ENCODE data around the gene ZBTB38. TPM values are rescaled to one million over a fixed set of nuclear protein-coding genes. Genes with fewer than 3 reads are reported as not detected.

Gene ZBTB38
- total RNA-seq, 1 experiment from 2014 or later = 75.7 TPM

DNA sequence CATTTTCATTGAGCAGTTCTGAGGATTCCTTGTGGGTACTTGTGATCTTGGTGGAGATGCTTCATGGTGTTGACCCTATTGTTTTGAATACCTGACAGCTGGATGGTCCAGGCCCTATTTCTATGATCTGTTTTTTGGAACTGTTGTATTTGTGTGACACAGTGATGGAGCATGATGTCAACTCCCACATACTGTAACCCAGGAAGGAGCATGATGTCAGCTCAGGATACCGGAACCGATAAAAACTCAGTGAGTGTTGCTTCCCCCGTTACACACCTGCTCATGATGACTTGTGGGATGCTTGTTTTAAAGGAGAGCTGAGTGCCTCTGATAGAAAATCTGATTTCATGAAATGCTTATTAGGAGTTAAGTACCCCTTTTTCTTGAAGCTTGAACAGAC is 45.1 kb downstream of the ZBTB38 start:
- no peak overlapping the region for H3K4me3 ChIP-seq
- no peaks in the 10 kb centered on the region for H3K27me3 ChIP-seq (replicated peaks)
- DNase-seq (ENCODE audit: low read depth in 1 of 2, low spot score in 2 of 2) = no peak
- peaks cover 52% of the 10 kb centered on the region for H3K4me1 ChIP-seq (replicated peaks)
- no peaks in the 10 kb centered on the region for H3K9me3 ChIP-seq (replicated peaks)
- H3K27ac ChIP-seq = peak overlapping the region; percentile 57
- H3K36me3 ChIP-seq = peaks cover 50% of the 10 kb centered on the region

DNA sequence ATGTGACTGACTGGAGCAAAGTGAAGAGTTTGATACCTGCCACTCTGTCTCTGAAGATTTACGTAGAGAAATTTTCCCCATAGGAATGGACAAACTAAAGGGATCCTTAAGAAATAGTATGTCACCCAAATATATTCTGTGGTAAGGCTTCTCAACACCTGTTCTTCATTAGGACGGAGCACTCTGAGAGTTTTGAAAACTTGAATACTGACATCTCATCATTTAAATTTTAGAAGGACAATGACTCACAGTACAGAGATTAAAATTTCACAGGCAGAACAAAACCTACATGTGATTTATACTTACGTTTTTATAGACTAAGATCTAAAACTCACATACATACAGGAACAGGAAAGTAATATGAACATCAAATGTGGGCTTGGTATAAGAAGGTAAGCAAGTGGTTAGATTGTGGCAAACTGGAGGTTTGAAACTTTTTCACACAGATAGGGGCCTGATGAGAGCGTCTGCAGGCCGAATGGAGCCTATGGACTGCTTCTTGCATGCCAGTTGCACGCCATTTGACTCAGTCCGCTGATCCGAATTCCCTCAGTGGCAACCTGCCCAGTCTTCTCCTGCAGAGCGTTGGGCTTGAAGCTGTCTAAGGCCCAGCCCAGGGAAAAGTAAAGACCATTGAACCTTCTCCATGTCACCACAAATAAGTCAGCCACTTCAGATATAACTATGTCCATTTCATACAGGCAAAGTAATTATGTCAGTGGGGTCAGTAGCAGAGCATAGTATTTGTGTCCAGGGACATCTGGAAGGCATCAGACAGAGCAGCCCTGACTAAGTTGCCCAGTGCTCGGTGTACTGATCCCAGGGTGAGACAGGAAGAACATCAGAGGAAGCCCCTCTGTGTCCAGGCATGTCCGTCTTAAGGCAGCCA is 45.7 kb downstream of the ZBTB38 start:
- DNase-seq (ENCODE audit: low read depth in 1 of 2, low spot score in 2 of 2) = no peak
- H3K27ac ChIP-seq = no peak overlapping the region
- no peaks in the 10 kb centered on the region for H3K27me3 ChIP-seq (replicated peaks)
- no peaks in the 10 kb centered on the region for H3K9me3 ChIP-seq (replicated peaks)
- H3K4me1 ChIP-seq (replicated peaks) = peaks cover 52% of the 10 kb centered on the region
- H3K4me3 ChIP-seq = no peak overlapping the region
- peaks cover 52% of the 10 kb centered on the region for H3K36me3 ChIP-seq

DNA sequence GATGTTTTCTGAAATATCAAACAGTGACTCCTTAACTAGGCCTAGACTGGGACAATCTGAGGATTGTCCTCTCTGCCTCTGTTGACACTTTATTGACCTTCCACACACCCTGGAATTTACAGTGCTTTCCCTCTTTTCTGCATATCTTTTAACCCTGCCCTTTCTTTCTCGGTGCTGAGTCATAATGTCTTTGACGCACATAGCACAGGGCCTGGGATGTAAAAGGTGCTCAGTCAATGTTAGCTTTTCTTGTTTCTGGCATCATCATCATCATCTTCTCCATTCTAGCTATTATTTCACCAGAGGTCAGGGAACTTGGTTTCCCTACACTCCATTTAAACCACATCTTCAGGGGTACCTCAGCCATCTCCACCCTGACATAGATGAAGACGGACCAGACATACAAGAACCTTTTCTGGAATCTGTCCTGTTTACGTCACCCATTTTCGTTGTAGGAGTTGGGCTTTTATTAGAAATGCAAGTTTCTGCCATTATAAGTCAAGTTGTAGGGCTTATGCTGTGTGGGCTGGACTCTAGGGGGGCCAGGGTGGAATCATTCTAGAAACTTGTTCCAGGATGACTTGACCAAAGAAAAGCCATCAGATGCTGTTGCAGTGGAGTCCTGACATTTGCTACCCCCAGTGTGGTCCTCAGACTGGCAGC is 46.6 kb downstream of the ZBTB38 start:
- Histone ChIP-seq H3K36me3 (peaks cover 55% of the 10 kb centered on the region), H3K27ac (no peak overlapping the region), H3K27me3 (replicated peaks) (no peaks in the 10 kb centered on the region), H3K9me3 (replicated peaks) (no peaks in the 10 kb centered on the region), H3K4me1 (replicated peaks) (peaks cover 44% of the 10 kb centered on the region), H3K4me3 (no peak overlapping the region)
- DNase-seq (ENCODE audit: low read depth in 1 of 2, low spot score in 2 of 2) = no peak

DNA sequence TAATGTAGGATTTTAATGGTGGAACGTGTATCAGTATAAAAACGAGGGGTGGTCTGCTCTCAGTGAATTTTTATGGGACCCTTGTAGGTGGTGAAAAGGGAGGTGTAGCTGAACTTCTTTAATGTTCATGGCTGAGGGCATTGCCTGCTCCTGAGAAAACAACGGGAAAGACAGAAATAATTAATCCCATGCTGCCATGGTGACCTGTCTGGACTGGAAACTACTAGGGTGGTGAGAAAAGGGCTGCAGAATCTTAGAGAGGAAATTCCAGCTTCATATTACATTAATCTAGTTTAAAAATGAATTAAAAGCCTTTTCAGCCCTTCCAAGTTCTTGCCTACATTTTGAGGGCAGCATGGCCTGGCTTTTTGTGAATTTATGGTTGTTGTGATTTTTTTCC is 47.6 kb downstream of the ZBTB38 start:
- no peak for DNase-seq (ENCODE audit: low read depth in 1 of 2, low spot score in 2 of 2)
- H3K36me3 ChIP-seq = peaks cover 58% of the 10 kb centered on the region
- no peak overlapping the region for H3K27ac ChIP-seq

More for the DNA sequence above, 47.6 kb downstream of the ZBTB38 start:
- peaks cover 34% of the 10 kb centered on the region for H3K4me1 ChIP-seq (replicated peaks)
- no peaks in the 10 kb centered on the region for H3K27me3 ChIP-seq (replicated peaks)
- H3K9me3 ChIP-seq (replicated peaks) = no peaks in the 10 kb centered on the region
- no peak overlapping the region for H3K4me3 ChIP-seq

Other genes starting within 250 kb of the ZBTB38 start
- 3.0 and 5.3 TPM in 2 replicates for gene PXYLP1, start 136.7 kb upstream of the ZBTB38 start, total RNA-seq (2014; rRNA removed; shearing (Covaris generic))
- 16.3 and 24.8 TPM in 2 replicates for gene RASA2, start 118.5 kb downstream of the ZBTB38 start, total RNA-seq (2014; rRNA removed; shearing (Covaris generic))

Data from SJSA1 (cell line).